Right ventricle myocardium superior (tissue), 1 donor: Measurements from ENCODE around the gene TMEM151B. TPM values are rescaled to one million over a fixed set of nuclear protein-coding genes. Genes with fewer than 3 reads are reported as not detected.
A peak's percentile ranks its signal among the peaks of the same experiment; 100 is the strongest.

Source experiments
- ATAC-seq: fragments of 200-7000 bp; cut with Tn5 transposase; one replicate; pipeline ENCODE4 v1.9.1; 2020; ENCODE audit warnings: mild to moderate bottlenecking; ENCODE audit not compliant: poor library complexity
- DNase-seq: peaks from one replicate; pipeline ENCODE4 v3.0.0-alpha.2; 2020
- intact Hi-C: fragments of 100-400 bp; cut with DNase I; formaldehyde crosslinking; loops from one replicate; pipeline ENCODE4 v1.11.2; 2022
- total RNA-seq: library from RNA; stranded (reverse); fragmentation: NEBNext Ultra II Directional; extraction: Animal tissue kit (Norgen Biotek cat#: 25700); gene quantifications from one replicate; pipeline ENCODE4 v1.2.1, GENCODE V29; 2021
- donor health status: DM: no; HTN: yes; CAD: no; lungs with severe emphysema.

Gene TMEM151B
- total RNA-seq, 1 donor from 2014 or later: not detected

DNA sequence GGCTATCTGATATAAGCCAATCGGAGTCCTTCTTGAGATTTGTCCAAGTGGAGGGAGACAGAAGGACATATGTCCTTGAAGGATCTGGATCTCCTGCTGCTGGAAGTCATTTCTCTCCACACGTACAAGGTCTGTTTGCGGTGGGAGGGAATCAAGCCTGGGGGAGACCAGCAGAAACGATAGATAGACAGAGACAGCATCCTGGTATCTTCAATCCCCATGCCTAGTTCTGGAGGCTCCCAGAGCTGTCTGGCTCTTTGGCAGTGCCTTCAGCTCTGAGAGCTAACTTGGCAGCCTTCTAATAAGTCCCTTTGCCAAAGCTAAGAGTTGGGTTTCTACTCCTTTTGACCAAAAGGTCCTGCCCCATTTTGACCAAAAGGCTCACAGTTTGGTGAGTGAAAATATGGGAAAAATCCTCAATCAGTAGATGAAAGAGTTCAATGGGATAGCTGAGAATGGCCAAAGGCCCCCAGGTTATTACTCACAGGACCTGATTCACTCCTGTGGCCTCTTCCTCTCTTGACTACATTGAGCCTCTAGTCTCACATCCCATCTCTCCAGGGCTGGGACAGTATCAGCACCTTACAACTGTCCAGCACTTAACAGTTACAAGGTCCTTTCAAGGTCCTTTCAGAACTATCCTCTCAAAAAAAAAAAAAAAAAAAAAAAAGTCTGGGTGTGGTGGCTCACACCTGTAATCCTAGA, 22.6 kb downstream of the TMEM151B start:
- ATAC-seq (no peak), DNase-seq (no peak)
- intact Hi-C loops: no loop called here

DNA sequence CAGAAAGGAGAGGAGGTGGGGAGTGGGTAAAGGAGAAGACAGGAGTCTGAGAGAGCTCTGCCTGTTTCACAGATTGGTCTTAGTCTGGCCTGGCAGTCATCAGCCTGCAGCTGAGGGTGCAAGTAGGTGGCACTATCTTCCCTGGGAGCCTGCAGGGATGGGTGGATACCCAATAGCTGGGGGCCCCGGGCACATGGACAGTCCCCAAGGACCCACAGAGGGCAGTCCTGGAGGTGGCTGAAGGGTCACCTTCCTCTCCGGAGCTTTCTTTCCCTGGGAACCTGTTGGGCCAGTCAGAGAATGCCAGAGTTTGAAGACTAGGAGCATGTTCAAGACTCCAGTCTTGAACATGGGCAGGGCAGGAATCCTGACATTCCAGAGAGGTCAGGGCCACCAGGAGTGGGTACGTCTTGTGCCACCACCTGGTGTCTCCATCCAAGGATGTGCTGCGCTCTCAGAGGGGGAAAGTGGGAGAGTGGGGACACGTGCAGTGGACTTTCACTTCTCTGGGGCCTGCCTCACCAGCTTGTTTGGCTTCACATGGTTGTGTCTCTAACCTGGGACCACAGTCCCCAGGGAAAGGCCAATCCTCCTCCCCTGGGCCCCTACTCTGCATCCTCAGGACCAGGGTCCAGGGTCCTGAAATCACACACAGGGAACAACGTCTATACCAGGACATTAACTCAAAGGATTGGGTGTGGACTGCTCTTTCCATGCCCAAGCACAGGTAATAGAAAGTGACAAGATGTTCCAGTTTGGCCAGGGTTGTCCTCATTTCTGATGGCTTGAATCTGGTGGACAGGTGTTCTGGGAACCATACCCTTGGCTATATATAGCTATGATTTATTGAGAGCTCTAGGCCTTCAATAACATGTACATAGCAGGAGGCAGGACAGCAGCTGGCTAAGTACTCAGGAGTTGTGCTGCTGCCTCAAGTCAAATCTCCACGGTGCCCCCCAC, 24.9 kb downstream of the TMEM151B start:
- intact Hi-C loops: no loop called here
- ATAC-seq (no peak), DNase-seq (no peak)

DNA sequence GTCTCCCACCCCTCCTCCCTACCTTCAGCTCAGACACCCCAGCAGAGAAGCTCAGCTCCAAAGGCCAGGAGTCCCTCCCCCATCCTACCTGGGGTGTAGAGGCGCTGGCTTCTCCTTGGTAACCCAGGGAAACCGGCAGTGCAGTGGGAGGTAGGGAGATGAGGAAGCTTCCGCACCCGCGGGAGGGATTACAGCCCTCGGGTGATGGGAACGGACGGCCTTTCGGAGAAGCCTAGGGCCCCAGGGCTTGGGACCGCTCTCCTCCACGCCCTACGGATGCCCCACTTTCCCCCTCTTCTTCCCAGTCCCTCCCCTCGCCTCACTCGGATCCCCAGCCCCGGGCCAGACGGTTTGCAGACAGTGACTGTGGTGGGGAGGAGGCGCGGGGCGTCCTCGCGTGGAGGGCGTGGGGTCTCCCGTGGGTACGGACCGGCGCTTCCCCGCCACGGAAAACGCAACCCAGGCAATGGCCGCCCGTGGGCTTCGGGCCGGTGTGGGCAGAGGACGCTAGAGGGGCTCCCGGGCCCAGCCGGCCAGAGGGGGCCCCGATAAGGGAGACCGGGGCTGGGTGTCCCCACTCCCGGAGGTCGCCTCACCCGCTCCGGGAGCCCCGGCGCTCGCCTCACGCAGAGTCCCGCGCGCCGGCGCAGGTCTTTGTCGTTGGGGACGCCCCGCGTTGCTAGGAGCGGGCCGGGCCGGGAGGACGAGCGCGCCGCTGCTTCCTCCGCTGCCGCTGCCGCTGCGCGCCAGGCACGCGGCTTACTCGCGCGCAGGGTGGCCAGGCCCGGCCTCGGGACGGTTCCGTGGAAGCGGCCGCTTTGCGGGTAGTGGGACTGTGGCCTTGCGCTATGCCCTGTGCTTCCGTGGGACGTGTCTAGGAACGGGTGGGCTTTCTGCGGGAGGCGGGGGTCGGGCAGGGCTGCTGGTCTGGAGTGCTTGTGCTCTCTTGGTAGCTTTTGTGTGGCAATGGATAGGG, 27.1 kb downstream of the TMEM151B start:
- intact Hi-C loops: no loop called here
- ATAC-seq (peak; percentile 84), DNase-seq (peak; percentile 70)

DNA sequence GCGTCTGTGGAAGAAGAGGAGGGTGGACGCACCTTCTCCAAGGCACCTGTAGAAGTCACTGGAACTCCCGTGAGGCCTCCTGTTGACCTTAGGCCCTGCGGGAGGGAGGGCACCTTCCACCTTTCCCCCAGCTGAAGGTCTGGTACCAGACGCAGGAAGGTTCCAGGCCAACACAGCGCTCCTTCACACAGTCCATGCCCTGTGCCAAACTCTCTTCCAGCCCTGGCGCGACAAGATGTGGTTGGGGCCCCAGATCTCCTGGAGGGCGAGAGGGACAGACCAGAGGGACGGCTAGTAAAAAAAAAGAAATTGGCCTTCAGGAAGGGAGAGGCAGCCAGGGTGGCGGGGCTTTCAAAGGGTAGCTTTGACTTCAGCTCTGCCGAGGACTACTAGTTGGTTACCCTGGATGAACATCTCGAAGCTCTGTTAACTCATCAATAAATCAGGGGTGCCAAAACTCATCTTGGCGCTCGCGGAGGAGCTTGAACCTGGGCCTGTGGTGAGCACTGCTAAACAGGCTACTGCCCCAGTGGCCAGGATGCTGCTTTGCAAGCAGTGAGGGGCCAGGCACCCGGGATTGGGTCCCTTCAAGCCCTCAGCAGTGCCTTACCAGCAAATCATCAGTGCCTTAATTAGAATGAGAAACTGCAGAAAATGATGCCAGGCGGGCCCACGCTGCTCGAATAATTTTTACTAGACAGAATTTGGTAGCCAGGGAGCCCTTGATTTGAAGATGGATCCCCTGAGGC, 28.0 kb downstream of the TMEM151B start:
- peak; percentile 18 for ATAC-seq
- intact Hi-C loops: no loop called here
- no peak for DNase-seq

DNA sequence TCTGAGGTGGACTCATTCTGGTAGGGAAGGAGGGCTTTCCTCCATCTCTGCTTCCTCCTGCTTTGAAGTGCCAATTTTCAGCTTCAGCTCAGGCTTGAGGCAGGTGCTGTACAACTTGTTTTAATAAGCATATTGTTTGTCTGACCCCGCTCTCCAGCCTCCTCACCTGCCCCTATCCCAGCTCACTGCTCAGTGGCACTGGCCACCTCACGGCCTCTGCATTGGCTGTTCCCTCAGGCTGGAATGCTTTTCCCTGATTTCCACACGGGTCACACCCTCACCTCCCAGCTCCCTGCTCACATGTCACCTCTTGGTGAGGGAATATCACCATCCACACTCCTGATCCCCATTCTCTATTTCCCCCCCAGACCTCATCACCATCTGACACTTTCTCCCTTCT, 28.6 kb downstream of the TMEM151B start:
- no peak for DNase-seq
- no peak for ATAC-seq
- intact Hi-C loops: no loop called here

DNA sequence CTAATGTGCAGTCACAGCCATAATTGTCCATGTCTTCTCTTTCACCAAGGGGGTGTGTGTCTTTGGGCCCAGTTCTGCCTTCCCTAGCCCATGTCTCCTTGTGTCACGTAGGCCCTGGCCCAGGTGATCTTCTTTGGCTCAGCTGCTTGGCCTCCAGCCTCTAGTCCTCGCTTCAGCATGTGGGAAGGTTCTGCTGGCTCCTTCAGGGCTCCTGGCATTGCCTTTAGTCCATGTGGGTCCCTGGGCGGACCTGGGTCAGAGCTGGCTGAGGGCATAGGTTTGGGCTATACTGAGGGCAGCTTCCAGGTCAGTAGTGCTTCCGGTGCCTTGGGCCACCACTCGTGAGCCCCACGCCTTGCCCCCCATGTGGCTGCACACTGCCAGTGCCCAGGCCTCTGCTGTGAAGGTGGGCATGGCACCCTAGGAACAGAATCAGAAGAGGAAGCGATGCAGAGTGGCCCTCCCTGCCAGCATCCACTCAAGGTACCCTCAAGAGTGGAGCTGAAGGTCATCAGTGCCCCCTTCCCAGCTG, 30.1 kb downstream of the TMEM151B start:
- intact Hi-C loops: no loop called here
- ATAC-seq: no peak

DNA sequence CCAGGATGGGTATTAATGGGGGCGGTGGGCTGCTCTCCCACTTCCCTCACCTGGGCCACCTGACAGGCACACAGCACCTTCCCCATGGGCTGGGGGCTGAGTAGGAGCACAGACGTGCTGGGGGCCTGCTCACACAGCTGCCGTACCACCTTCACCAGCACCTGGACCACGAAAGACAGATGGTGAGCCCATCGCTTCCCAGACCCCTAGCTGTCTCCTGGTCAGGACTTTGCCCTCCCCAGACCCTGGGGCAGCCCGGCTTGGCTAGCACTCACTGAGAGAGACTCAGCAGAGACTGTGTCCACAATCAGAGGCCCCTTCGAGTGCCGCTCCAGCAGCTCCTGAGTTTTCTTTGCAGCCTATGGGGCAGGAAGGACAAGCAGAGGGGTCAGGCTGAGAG, 30.9 kb downstream of the TMEM151B start:
- ATAC-seq (no peak), DNase-seq (no peak)
- intact Hi-C loops: no loop called here

More for the DNA sequence above, 30.1 kb downstream of the TMEM151B start:
- DNase-seq: no peak

DNA sequence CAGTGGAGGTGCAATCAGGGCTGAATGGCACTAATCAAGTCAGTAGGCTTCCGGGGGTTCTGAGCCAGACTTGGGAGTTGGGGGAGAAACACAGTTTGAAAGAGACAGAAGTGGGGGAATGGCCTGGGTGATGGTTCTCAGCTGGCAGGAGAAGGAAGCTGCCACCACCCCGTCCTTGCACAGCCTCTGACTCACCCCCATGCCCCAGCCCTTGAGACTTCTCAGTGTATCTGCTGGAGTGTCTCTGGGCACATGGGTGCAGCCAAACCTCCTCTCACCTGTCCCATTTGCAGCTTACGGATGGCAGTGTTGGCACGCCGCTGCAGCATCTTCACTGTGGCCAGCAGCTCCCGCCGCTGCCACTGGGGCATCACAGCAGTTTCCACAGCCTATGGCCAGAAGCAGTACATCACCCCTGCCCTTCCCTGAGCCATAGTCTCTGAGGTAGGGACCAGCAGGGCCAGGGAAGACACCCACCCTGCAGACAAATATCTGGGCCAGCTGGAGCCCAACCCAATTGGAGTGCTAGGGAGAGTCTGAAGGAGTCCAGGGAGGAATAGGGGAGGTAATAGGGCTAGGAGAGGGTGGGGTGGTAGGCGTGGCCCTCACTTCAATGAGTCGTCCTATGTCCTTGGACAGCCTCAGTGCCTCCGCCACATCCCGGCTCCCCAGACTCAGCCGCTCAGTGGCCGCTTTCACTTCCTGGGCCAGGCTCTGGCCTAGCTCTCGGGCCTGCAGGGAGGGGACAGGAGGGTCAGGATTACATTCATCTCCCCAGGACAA, 31.7 kb downstream of the TMEM151B start:
- ATAC-seq (no peak), DNase-seq (no peak)
- intact Hi-C loops: no loop called here

DNA sequence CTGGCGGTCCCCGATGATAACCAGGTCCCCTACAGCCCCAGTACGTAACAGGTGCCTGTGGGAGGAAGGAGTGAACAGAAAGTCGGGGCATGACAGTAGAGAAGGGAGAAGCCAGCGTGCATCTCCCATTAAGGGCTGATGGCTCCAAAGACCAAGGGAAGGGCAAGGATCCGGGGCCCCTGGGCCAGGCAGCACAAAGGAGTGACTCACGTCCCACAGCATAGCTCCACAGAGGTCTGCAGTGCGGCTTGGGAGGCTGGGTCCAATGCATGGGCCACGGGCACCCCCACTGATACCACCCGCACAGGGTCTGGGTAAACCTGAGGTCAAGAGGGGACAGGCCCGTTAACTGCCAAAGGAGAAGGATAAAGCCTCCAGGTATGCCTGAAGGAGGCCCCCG, 32.6 kb downstream of the TMEM151B start:
- no peak for ATAC-seq
- DNase-seq: no peak
- intact Hi-C loops: no loop called here

DNA sequence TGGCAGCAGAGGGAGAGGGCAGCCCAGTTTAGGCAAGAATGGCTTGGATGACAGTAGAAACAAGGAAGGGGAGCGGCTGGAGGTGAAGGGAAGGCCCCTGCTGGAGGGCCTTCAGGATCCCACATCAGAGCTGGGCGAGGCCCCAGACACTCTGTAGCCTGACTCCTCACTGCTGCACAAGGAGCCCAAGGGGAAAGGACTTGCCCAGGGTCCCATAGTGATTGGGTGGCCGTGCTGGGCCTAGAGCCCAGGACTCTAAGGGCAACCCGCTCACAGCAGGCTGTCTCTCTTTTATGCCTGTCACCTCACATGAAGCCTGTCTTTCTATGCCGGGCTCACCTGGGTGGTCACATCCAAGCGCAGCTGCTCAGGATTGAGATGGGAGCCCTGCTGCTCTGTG, 33.6 kb downstream of the TMEM151B start:
- DNase-seq: no peak
- intact Hi-C loops: no loop called here
- no peak for ATAC-seq

DNA sequence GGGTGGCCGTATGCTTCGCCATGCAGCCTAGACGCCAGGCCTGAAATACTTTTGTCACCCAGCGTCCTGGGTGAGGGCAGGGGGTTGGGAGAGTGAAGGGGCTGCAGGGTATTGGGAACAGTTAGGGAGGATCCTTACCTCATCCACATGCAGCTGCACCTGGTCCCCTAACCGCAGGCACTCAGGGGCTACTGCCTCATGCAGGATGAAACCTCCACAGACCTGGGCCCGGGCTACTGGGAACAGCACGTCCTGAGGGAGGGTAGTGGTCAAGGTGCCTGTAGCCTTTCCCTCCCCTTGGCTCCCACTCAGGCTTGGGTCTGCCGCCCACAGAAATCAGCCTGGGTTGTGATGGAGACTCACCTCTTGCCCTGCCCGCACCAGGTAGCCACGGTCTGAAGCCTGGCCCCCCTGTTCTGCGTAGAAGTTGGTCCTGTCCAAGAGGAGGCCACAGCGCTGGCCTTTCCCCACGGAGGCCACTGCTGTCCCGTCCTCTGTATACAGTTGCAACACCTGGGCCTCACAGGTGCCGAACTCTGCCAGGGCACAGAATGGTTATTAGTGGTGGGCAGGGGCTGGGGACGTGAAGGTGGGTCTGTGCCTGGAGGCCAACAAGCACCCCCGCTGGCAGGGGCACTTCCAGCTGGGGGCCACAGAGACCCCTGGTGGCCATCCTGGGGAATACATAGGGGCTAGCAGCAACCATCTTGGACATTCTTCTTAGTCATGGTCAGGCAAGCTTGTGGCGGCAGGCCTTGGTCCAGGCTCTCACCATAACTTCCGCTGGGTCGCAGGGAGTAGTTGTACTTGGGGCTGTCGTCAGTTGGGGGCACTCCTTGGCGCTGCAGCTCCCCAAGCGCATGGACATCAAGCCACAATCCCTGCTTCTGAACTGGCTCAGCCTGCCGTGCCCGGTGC, 34.3 kb downstream of the TMEM151B start:
- DNase-seq: no peak
- peak; percentile 32 for ATAC-seq
- intact Hi-C loops: loop anchor here (5.0 kb wide), 1 partner anchor 37 kb away; the partner anchor contains the start of gene NFKBIE

DNA sequence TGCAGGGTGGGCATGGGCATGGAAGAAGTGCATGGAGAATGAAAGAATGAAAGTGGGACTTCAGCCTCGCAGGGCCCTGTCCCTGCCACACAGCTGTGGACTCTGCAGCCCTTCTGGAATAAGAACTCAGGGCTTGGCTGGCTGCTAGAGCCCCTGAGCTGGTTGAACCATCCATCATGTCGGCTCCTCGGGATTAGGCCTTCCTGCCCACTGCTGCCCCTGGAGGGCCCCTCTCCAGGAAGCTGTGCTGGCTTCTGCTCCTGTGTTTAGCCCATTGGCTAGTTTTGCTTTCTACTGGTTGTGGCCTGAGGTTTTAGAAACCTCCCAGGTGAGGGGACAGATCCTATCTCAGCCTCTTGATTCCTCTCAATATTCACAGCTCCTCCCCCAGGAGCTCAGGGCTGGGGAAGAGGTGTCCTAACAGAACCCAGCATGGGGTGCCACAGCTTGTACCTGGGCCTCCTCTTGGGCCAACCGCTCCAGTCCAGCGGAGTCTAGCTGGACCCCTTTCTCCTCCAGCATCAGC, 35.0 kb downstream of the TMEM151B start:
- ATAC-seq: no peak
- intact Hi-C loops: loop anchor here (5.0 kb wide), 1 partner anchor 38 kb away; the partner anchor contains the start of gene NFKBIE

DNA sequence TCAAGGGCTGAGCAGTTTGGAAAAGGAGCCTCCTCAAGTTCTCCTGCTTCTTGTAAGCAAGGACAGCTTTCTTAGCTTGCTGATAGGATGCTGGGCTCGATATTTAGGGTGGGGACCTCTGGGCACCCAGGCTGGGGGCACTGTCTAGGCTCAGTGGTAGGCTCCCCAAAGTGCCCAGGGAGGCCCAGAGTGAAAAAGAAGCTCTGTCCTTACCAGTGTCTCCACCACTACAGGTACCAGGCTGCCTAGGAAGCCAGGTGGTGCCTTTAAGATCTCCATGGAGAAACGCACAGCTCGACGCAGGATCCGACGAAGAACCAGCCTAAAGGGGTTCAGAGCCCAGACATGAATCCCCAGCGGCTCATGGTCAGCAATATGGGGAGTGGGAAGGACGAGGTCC, 36.5 kb downstream of the TMEM151B start:
- intact Hi-C loops: loop anchor here (5.0 kb wide), 1 partner anchor 39 kb away; the partner anchor contains the start of gene NFKBIE
- ATAC-seq: no peak
- DNase-seq: no peak

More for the DNA sequence above, 35.0 kb downstream of the TMEM151B start:
- DNase-seq: no peak

DNA sequence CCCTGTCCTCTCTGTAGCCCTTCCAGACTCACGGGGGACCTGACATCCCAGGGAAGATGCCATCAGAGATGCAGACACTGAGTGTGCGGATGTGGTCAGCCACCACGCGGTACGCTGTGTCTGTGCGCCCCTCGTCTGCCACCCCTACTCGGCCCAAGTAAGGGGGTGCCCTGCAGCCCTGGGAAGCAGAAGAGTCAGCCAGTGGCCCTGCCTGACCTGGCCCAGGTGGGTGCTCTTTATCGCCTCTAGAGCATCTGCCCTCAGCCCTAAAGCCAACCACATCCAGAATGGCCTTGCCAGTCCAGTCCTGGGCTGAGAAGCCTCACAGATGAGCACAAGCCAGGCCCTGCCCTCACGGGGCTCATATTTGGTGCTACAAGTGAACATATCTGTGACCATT, 37.0 kb downstream of the TMEM151B start:
- intact Hi-C loops: loop anchor here (5.0 kb wide), 1 partner anchor 40 kb away; the partner anchor contains the start of gene NFKBIE
- DNase-seq (no peak), ATAC-seq (no peak)

DNA sequence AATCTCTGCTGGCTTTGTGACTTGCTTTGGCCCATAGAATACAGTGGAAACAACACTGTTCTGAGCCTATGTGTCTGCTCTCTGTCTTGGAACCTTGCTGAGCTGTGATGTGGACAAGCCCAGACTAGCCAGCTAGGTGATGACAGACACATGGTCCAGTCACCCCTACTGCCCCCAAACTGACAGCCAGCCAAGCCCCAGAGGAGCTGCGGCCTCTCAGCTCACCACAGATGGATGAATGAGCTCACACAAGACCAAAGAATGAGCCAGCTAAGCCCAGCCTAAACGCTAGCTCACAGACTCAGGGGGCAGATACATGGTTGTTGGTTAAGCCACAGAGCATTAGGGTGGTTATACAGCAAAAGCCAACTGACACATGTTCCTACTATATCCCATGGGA, 38.8 kb downstream of the TMEM151B start:
- DNase-seq (peak; percentile 58), ATAC-seq (peak; percentile 60)
- intact Hi-C loops: loop anchor here (5.0 kb wide), 1 partner anchor 42 kb away; the partner anchor contains the start of gene NFKBIE
